ENCODE measurements around the gene MUC12. TPM values are rescaled to one million over a fixed set of nuclear protein-coding genes. Genes with fewer than 3 reads are reported as not detected.

Gene MUC12
- total and polyA plus RNA-seq, 2 experiments from 2014 or later: 4.0 to 7.3 TPM

DNA sequence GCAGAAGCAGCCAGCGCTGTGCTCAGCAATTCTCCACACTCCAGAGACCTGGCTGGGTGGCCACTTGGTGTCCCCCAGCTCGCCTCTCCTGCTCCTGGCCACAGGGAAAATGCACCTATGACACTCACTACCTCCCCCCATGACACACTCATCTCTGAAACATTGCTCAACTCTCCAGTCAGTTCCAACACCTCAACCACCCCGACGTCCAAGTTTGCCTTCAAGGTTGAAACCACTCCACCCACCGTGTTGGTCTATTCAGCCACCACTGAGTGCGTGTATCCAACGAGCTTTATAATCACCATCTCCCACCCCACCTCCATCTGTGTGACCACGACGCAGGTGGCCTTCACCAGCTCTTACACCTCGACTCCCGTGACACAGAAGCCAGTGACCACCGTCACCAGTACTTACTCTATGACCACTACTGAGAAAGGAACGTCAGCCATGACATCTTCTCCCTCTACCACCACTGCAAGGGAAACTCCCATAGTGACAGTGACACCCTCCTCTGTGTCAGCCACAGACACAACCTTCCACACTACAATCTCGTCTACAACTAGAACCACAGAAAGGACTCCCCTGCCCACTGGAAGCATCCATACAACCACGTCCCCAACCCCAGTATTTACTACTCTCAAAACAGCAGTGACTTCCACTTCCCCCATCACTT, 17.3 kb upstream of the MUC12 start:
- no peak overlapping the region for H3K27ac ChIP-seq
- no peaks in the 10 kb centered on the region for H3K9me3 ChIP-seq (ENCODE audit: low read depth)
- no peaks in the 10 kb centered on the region for H3K27me3 ChIP-seq
- no peaks in the 10 kb centered on the region for H3K4me1 ChIP-seq (ENCODE audit: insufficient read depth)
- no peaks in the 10 kb centered on the region for H4K20me1 ChIP-seq (ENCODE audit: insufficient read depth, poor library complexity, severe bottlenecking)
- H3K79me2 ChIP-seq: no peaks in the 10 kb centered on the region
- TF ChIP-seq, protein P1, sequence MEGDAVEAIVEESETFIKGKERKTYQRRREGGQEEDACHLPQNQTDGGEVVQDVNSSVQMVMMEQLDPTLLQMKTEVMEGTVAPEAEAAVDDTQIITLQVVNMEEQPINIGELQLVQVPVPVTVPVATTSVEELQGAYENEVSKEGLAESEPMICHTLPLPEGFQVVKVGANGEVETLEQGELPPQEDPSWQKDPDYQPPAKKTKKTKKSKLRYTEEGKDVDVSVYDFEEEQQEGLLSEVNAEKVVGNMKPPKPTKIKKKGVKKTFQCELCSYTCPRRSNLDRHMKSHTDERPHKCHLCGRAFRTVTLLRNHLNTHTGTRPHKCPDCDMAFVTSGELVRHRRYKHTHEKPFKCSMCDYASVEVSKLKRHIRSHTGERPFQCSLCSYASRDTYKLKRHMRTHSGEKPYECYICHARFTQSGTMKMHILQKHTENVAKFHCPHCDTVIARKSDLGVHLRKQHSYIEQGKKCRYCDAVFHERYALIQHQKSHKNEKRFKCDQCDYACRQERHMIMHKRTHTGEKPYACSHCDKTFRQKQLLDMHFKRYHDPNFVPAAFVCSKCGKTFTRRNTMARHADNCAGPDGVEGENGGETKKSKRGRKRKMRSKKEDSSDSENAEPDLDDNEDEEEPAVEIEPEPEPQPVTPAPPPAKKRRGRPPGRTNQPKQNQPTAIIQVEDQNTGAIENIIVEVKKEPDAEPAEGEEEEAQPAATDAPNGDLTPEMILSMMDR (IDR thresholded peaks at IDR 0.05; ENCODE audit: poor library complexity): no peak
- TF ChIP-seq EZH2 (IDR thresholded peaks at IDR 0.05; ENCODE audit: borderline replicate concordance) (no peak), EZH2phosphoT487 (IDR thresholded peaks at IDR 0.05; ENCODE audit: low read depth, severe bottlenecking, unreplicated experiment) (no peak)
- H2AFZ ChIP-seq: no peak overlapping the region
- H3K9me2 ChIP-seq (replicated peaks; ENCODE audit: insufficient read depth): no peaks in the 10 kb centered on the region
- H3K4me3 ChIP-seq: no peak overlapping the region
- no peak overlapping the region for H3K4me2 ChIP-seq
- WGBS (ENCODE audit: low lambda C conversion rate, missing lambda C conversion rate): 75% methylated on average over 15 of the region's 15 CpGs
- DNase-seq (ENCODE audit: low spot score): no peak
- H3K36me3 ChIP-seq (replicated peaks; ENCODE audit: insufficient read depth, low read depth): no peaks in the 10 kb centered on the region

DNA sequence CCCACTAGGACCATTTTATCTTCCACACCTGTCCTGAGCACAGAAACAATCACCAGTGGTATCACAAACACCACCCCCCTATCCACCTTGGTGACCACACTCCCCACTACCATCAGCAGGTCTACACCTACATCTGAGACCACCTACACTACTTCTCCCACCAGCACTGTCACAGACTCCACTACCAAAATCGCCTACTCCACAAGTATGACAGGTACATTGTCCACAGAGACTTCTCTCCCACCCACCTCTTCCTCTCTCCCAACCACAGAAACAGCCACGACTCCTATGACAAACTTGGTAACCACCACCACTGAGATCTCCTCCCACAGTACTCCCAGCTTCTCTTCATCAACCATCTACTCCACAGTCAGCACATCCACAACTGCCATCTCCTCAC, 16.7 kb upstream of the MUC12 start:
- Histone ChIP-seq H3K79me2 (no peaks in the 10 kb centered on the region), H2AFZ (no peak overlapping the region), H3K4me2 (no peak overlapping the region), H4K20me1 (ENCODE audit: insufficient read depth, poor library complexity, severe bottlenecking) (no peaks in the 10 kb centered on the region), H3K36me3 (replicated peaks; ENCODE audit: insufficient read depth, low read depth) (no peaks in the 10 kb centered on the region), H3K4me3 (no peak overlapping the region), H3K9me3 (ENCODE audit: low read depth) (no peaks in the 10 kb centered on the region), H3K27ac (no peak overlapping the region), H3K4me1 (ENCODE audit: insufficient read depth) (no peaks in the 10 kb centered on the region), H3K9me2 (replicated peaks; ENCODE audit: insufficient read depth) (no peaks in the 10 kb centered on the region), H3K27me3 (no peaks in the 10 kb centered on the region)
- no peak for DNase-seq (ENCODE audit: low spot score)
- 50% methylated on average over 2 of the region's 2 CpGs for WGBS (ENCODE audit: low lambda C conversion rate, missing lambda C conversion rate)
- no peak for TF ChIP-seq EZH2phosphoT487 (IDR thresholded peaks at IDR 0.05; ENCODE audit: low read depth, severe bottlenecking, unreplicated experiment)
- no peak for TF ChIP-seq EZH2 (IDR thresholded peaks at IDR 0.05; ENCODE audit: borderline replicate concordance)
- TF ChIP-seq, protein P1 (IDR thresholded peaks at IDR 0.05; ENCODE audit: poor library complexity): no peak

GRCh38 chr7:100957832-100958421, 11.4 kb upstream of the MUC12 start:
- H3K4me3 ChIP-seq: no peak overlapping the region
- 60% methylated on average over 11 of the region's 12 CpGs for WGBS (ENCODE audit: low lambda C conversion rate, missing lambda C conversion rate)
- H3K27ac ChIP-seq: no peak overlapping the region
- H4K20me1 ChIP-seq (ENCODE audit: insufficient read depth, poor library complexity, severe bottlenecking): no peaks in the 10 kb centered on the region
- TF ChIP-seq EZH2 (IDR thresholded peaks at IDR 0.05; ENCODE audit: borderline replicate concordance) (no peak), EZH2phosphoT487 (IDR thresholded peaks at IDR 0.05; ENCODE audit: low read depth, severe bottlenecking, unreplicated experiment) (no peak)
- TF ChIP-seq, protein P1 (IDR thresholded peaks at IDR 0.05; ENCODE audit: poor library complexity): no peak
- H3K79me2 ChIP-seq: no peaks in the 10 kb centered on the region
- no peaks in the 10 kb centered on the region for H3K9me3 ChIP-seq (ENCODE audit: low read depth)
- DNase-seq (ENCODE audit: low spot score): peak; percentile 47
- H3K36me3 ChIP-seq (replicated peaks; ENCODE audit: insufficient read depth, low read depth): no peaks in the 10 kb centered on the region
- H2AFZ ChIP-seq: no peak overlapping the region
- no peaks in the 10 kb centered on the region for H3K4me1 ChIP-seq (ENCODE audit: insufficient read depth)
- H3K4me2 ChIP-seq: no peak overlapping the region
- H3K27me3 ChIP-seq: peaks cover 26% of the 10 kb centered on the region
- no peaks in the 10 kb centered on the region for H3K9me2 ChIP-seq (replicated peaks; ENCODE audit: insufficient read depth)
